Activated CD8-positive, alpha-beta memory T cell treated with anti-CD3 and anti-CD28 coated beads, Interleukin-2, amount 50 U/mL, for 24 hours (primary cell): Measurements from ENCODE around the gene BMPR2.
"Not testable (repeated sequence)": the region's sequence is repeated elsewhere in the genome, so short reads cannot be mapped to it uniquely, and the experiment has no call there.

Experiments used
- DNase-seq: peaks from one replicate; pipeline ENCODE4 v3.0.0-alpha.2; 2020; ENCODE audit errors: extremely low read depth

The BMPR2 gene

DNA sequence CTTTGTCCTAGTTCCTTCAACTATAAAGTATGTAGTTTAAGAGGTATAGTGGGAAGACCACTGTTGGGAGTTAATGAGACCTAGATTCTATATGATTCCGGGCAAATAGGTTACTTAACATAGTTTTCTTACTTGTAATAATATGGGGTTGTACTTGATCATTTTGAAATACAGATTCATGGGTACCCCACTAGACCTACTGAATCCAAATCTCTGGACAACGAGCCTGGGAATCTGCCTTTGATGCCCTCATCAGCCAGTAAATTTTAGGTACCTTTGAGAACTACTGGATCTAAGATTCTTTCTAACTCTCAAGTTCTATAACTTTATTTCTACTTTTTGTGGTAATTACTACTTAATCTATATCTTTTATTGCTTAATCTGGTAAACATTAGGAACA is 6.6 kb downstream of the BMPR2 start:
- DNase-seq, result no peak

DNA sequence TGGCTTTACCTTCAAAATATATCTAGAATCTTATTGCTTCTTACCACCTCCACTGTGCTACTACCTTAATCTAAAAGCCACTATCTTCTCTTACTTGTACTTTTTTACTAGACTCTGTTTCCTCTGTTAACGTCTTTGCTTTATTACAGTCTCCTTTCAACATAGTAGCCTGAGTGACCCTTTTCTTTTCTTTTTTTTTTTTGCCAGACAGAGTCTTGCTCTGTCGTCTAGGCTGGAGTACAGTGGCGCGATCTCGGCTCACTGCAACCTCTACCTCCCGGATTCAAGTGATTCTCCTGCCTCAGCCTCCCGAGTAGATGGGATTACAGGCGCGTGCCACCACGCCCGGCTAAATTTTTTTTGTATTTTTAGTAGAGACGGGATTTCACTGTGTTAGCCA is 10.4 kb downstream of the BMPR2 start:
- not testable (repeated sequence) for DNase-seq

DNA sequence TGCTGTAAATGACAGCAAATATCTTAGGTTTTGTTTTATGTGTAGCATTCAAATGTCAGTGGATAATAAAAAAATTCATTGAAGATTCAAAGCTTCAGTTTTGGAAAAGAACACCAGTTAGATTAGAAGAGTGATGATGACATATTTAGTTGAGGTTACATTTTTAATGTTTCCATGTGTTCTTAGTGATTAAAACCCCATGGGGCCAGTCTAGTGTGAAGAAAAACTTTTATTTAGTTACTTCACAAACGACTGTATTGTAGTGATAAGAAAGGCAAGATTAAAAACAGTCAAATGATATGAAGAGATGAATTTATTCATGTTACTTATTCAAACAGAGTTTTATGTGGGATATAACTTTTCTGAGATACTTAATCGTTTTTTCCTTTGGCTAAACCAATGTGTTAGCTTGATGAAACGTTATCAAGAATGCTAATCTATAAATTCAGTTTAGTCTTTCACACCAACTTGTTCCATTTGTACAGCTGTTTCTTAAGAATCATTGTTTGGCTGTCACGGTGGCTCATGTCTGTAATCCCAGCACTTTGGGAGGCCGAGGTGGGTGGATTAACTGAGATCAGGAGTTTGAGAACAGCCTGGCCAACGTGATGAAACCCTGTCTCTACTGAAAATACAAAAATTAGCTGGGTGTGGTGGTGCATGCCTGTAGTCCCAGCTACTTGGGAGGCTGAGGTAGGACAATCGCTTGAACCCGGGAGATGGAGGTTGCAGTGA is 11.6 kb downstream of the BMPR2 start:
- DNase-seq, result no peak

DNA sequence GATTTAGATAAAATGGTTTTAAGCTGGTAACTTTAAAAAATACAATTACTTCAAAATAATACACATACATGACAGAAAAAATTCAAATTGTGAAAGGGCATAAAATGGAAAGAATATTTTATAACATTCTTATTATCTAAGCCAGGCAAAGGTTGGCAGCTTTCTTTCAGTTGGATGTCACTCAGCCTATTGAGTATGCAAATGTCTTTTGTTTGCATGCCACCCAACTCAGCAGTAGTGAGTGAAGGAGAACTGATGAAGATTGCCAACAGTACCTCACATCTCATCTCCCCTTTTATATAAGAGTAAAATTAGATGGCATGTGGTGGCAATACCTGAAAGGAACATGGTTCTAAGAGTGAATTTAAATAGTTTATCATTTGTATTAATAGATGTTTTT is 24.8 kb downstream of the BMPR2 start:
- no peak for DNase-seq

DNA sequence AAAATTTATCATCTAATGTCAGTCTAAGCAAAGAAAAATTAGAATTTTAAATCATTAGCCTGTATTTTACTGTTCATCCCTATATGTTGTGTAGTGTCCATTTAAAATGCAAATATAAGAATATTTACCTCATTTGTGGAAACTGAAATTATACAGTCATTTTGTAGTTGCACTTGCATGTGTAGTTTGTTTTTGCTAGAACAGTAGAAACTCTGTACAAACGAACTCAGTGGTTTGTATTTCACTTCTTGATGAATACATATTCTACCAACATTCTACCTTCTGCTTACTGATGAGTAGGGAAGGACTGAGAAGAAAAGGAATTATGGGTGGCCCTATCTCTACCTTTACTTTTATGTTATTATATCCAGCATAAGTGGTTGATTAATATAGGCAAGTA is 29.7 kb downstream of the BMPR2 start:
- no peak for DNase-seq

DNA sequence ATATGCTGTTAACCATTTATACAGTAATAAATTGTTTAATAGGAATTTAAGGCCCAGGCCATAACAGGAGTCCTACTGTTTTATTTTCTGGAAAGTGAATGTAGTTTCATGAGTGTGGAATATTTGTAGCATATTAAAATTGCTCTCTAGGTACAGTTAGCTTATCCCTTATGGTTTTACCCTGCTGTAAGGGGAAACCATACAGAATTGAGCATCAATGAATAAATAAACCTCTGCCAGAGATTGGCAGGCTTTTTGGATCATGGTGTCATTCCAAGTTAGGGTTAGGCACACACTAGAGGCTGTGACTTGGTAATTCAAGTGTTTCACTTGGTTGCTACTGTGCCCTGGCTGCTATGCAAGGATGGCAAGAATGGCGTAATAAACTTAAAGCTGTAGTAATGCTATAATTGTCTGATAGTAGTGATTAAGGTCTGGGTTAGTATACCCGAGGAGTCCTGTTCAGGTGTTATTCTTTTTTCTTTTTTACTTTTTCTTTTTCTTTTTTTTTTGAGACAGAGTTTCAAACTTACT is 30.4 kb downstream of the BMPR2 start:
- DNase-seq, result no peak

DNA sequence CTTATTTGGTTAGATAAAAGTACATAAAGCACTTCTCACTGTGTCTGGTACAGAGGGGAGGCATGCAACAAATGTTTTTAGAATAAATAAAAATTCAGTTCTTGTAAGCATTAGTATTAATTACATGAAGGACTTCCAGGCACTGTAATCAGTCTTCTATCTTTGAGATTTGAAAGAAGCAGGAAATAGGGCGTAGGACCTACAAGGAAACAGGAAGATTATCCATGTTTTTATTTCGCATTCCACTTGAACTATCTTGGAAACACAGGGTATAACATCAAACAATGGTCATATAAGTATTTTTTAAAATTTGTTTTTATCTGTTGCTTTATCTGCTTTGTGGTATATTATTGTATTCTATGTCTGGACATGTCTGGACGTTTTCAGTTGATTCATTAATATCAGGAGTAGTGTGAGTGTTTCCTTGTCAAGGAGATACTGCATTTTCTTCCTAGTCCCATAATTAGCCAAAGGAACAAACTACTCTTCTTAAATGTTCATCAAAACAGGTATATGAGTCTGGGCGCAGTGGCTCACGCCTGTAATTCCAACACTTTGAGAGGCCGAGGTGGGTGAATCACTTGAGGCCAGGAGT is 32.5 kb downstream of the BMPR2 start:
- no peak for DNase-seq

DNA sequence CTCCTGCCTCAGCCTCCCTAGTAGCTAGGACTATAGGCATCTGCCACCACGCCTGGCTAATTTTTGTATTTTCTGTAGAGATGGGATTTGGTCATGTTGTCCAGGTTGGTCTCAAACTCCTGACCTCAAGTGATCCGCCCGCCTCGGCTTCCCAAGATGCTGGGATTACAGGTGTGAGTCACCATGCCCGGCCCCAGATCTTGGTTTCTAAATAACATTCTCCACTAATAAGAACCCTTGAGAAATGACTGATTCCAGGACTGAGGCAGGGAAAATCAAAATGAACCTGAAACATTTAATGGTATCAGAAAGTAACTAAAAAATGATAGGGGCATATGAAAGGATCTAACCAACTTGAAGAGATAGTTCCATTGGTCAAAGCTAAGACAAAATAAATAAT is 34.0 kb downstream of the BMPR2 start:
- no peak for DNase-seq

DNA sequence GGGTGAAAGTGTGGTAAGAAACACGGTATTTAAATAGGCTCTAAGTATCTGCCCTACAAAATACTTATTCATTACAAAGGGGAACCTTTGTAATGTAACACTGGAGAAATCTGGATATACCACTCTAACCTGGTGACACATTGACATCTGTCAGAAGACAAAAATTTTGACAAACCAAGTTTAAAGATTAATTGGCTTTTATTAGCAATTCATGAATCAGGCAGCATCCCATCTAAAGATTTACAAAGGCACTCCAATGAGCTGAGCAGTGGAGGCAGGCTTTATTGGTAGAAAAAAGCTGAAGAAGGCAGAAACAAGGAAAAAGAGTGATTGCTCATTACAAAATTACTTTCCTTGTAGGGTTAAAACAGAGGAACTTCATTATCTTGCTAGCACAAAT is 35.0 kb downstream of the BMPR2 start:
- DNase-seq, result no peak

DNA sequence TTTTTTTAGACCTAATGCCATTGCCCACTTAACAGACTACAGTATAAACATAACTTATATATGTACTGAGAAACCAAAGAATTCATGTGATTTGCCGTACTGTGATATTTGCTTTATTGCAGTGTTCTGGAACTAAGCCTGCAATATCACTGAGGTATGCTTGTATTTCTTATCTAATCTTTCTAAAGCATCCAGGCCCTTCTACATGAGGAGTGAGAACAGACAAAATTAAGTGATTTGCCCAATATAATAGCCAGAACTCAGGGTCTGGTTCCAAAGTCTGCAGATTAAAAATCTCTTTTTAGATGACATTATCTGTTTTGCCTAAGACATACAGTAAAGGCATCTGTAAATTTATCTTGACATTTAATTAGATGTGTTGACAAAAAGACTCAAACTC is 41.9 kb downstream of the BMPR2 start:
- DNase-seq, result no peak

DNA sequence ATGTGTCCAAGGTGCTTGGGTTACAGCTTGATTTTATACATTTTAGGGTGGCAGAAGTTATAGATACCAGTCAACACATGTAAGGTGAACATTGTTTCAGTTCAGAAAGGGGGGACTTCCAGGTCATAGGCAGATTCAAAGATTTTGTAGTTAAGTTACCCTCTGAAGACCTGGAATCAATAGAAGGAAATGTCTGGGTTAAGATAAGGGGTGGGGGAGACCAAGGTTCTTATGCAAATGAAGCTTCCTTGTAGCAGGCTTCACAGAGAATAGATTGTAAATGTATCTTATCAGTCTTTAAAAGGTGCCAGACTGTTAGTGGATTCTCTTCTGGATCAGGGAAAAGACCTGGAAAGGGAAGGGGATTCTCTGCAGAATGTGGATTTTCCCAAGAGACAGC is 42.4 kb downstream of the BMPR2 start:
- DNase-seq, result no peak

DNA sequence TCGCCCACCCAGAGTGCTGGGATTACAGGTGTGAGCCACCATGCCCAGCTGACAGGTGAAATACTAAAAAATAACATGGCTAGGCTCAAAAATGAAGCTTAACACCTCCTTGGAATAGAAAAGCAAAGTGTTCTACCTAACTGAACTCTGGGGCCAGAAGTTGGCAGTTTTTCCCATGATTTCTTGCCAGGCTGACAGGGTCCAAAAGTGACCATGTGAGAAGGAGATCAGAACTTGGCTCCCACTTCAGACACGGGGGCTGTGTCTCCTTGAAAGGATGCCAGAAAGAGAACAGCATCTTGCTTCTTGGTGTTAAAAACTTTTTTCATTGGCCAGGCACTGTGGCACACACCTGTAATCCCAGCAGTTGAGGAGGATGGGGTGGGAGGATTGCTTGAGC is 47.0 kb downstream of the BMPR2 start:
- no peak for DNase-seq

DNA sequence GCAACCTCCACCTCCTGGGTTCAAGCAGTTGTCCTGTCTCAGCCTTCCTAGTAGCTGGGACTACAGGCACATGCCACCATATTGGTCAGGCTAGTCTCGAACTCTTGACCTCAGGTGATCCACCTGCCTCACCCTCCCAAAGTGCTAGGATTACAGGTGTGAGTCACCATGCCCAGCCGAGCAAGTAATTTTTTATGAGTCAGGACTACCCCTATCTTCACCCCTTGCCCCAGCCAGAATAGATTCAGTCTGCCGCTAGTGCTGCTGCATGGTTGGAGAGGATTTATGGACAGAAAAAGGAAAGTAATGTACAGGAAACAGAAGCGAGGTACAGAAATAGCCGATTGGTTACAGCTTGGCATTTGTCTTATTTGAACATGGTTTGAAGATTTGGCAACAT is 48.9 kb downstream of the BMPR2 start:
- no peak for DNase-seq

DNA sequence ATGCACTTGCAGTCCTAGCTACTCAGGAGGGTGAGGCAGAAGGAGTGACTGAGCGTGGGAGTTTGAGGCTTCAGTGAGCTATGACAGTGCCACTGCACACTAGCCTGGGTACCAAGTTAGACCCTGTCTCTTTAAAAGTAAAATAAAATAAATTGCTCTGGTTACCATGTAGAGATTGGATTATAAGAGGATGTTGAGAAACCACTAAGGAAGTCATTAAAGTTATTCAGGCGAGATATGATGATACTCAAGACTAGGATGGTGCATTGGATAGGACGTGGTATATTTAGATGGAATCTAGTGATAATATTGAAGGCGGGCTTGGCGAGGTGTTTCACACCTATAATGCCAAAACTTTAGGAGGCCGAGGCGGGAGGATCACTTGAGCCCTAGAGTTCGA is 50.6 kb downstream of the BMPR2 start:
- no peak for DNase-seq

DNA sequence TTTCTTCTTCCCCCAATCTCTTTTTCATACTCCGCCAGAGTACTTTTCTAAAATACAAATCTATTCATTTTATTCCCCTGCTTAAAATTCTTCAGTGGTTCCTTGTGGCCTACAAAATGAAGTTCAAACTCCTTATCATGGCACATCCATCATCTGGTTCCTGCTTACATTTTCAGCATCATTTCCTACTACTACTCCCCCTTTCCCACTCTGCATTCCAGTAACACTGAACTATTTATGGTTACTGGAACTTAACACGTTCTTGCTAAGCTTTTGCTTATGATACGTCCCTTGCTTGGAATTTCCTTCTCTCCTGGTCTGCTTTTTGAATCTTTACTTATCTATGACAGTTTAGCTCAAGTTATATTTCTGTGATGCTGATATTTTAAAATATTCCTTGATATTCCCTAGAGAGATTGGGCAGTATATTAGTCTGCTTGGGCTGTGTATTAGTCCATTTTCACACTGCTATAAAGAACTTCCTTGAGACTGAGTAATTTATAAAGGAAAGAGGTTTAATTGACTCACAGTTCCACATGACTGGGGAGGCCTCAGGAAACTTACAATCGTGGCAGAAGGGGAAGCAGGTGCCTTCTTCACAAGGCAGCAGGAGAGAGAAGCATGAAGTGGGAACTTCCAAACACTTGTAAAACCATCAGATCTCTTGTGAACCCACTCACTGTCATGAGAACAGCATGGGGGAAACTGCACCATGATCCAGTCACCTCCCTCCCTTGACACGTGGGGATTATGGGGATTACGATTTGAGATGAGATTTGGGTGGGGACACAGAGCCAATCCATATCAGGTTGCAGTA is 53.2 kb downstream of the BMPR2 start:
- DNase-seq, result no peak

DNA sequence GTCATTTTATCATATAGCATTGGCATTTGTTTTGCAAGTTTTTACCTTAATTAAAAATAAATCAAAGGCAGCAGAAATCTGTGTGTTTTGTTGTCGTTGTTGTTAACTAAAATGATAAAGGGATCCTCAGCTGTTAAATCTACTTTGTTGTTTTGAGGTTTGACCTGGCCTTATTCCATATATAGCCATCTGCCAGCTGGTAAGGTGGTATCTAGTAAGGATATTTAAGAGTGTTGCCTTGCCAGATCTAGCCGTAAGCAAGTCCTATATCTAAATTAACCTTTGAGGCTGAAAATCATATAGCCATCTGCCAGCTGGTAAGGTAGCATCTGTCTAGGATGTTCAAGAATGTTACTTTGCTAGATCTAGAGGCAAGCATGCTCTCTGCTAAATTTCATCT is 56.6 kb downstream of the BMPR2 start:
- DNase-seq, result no peak

DNA sequence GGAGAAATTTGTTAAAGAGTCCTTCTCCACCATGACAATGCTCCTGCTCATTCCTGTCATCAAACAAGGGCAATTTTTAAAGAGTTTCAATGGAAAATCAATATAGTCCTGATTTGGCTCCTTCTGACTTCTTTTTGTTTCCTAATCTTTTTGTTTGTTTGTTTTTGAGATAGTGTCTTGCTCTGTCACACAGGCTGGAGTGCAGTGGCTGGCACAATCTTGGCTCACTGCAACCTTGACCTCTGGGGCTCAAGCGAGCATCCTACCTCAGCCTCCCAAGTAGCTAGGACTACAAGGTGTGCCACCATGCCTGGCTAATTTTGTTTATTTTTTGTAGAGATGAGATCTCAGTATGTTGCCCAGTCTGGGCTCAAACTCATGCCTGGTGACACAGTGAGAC is 58.3 kb downstream of the BMPR2 start:
- no peak for DNase-seq

DNA sequence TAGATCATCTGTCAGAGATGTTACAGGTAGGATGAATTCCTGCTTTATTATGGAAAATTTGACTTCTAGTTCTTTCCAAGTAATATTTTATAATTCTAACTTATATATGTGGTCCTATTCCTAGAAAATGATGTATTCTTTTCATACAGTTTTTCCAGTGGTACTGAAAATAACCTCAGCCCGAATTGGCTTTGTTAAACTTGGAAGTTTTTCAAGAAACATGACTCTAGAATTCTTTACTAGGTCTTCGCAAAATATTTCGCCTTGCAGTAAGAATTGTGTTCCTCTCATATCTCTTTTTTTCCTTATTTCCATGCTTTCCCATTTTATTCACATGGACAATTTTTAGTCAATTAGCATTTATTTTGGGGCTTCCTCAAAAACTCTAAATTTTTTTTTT is 60.5 kb downstream of the BMPR2 start:
- DNase-seq, result no peak

DNA sequence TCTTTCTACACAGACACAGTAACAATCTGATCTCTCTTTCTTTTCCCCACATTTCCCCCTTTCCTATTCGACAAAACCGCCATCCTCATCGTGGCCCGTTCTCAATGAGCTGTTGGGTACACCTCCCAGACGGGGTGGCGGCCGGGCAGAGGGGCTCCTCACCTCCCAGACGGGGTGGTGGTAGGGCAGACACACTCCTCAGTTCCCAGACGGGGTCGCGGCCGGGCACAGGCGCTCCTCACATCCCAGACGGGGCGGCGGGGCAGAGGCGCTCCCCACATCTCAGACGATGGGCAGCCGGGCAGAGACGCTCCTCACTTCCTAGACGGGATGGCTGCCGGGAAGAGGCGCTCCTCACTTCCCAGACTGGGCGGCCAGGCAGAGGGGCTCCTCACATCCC is 64.0 kb downstream of the BMPR2 start:
- DNase-seq, result not testable (repeated sequence)

DNA sequence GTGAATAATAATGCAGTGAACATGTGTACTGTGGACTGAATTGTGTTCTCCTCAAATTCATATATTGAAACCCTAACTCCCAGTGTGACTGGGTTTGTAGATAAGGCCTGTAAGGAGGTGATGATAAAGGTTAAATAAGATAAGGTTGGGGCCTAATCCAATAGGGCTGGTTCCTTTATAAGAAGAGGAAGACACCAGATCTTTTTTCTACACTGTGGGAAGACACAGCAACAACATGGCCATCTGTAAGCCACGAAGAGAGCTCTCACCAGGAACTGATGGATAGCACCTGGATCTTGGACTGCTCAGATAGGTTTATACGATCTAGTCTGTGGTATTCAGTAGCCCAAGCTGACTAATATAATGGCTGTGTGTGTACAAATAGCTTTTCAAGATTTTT is 66.8 kb downstream of the BMPR2 start:
- DNase-seq, result no peak

DNA sequence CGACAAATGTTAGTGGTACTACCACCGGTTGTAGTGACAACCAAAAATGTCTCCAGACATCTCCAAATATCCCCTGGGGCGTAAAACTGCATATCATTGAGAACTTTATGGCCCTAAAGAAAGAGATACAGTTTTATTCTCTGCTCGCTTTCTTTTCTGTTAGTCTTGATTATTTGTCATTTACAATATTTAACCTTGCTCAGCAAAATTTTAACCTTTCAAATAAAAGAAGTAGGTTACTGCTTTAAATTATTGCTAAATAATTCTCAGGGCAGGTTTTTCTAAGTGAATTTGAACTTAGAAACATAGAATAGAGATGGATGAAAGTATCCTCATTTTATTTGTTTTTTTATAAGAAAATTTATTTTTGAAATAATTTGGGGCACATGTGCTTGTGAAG is 67.9 kb downstream of the BMPR2 start:
- DNase-seq, result no peak

DNA sequence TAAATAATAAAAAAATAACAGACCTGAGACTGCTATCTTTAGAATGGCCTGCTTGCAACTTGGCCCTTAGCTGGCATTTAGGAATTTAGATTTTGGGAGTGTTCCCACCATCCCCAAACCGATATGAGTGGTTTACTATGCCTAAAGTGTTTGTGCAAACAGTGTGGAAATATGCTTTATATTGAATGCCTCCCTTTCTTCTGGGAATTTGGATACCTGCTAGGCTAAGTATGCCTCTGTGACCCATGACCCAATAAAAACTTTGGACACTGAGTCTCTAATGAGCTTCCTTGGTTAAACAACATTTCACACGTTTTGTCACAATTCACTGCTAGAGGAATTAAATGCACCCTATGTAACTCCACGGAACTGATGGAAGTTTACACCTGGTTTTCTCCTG is 73.2 kb downstream of the BMPR2 start:
- DNase-seq, result no peak

DNA sequence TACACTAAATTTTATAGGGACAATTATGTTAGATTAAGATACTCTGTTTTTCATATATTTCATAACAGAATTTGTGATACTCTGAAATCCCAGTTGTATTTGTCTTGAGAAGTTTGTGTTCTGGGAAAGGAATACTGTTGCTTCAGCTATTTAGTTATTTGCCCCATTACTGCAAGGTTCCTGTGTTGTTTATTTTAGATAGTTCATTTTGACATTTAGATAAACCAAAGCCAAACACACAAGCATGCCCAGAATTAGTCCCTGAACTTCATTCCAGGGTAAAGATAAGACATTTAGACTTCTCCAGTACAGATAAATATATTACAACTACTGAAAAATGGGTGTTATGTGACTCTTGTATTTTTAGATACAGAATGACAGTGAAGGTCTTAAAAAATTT is 74.7 kb downstream of the BMPR2 start:
- no peak for DNase-seq
